Kidney epithelial cell (primary cell): Measurements from ENCODE around the gene DNAJC19. TPM values are rescaled to one million over a fixed set of nuclear protein-coding genes. Genes with fewer than 3 reads are reported as not detected.

Source experiments
- DNase-seq: peaks from one replicate; pipeline ENCODE4 v3.0.0-alpha.2; 2010; ENCODE audit warnings: low read depth
- H3K27me3 ChIP-seq: 2 replicates; pipeline ENCODE4 v1.6.0; 2011; ENCODE audit warnings: low read length; ENCODE audit not compliant: control insufficient read depth, insufficient read depth
- H3K36me3 ChIP-seq: 2 replicates; pipeline ENCODE4 v1.5.1; 2011; ENCODE audit warnings: low read length; ENCODE audit not compliant: control insufficient read depth, insufficient read depth
- H3K4me3 ChIP-seq: 2 replicates; pipeline ENCODE4 v1.5.1; 2011; ENCODE audit warnings: low read depth, mild to moderate bottlenecking, control low read depth, low read length
- CTCF ChIP-seq: IDR thresholded peaks from 2 replicates; pipeline ENCODE4 v1.5.1; 2011; ENCODE audit warnings: mild to moderate bottlenecking, moderate library complexity, low read length, control low read depth, inconsistent platforms; ENCODE audit not compliant: insufficient read depth, poor library complexity, severe bottlenecking
- total RNA-seq: library from RNA; depleted of rRNA; stranded (reverse); fragments of >200 nt; gene quantifications from 2 replicates; pipeline ENCODE4 v1.2.3, GENCODE V29; 2015

Gene DNAJC19
- total RNA-seq, 1 donor from 2014 or later: 25.4 TPM

- H3K27me3 ChIP-seq: no peaks in the 10 kb centered on the region
- H3K4me3 ChIP-seq: no peak overlapping the region
- no peak for TF ChIP-seq CTCF
- DNase-seq: no peak
- no peaks in the 10 kb centered on the region for H3K36me3 ChIP-seq
These were observed 12.0 kb downstream of the DNAJC19 start for GRCh38 chr3:180977498-180977897.

- H3K36me3 ChIP-seq: no peaks in the 10 kb centered on the region
- H3K27me3 ChIP-seq: no peaks in the 10 kb centered on the region
- TF ChIP-seq CTCF: no peak
These were observed 15.2 kb downstream of the DNAJC19 start for GRCh38 chr3:180974286-180974685.

GRCh38 chr3:180973543-180973942 lies 16.0 kb downstream of the DNAJC19 start:
- H3K27me3 ChIP-seq: no peaks in the 10 kb centered on the region
- DNase-seq: no peak
- no peak for TF ChIP-seq CTCF
- H3K36me3 ChIP-seq: no peaks in the 10 kb centered on the region
- no peak overlapping the region for H3K4me3 ChIP-seq

More at GRCh38 chr3:180974286-180974685, 15.2 kb downstream of the DNAJC19 start:
- no peak overlapping the region for H3K4me3 ChIP-seq
- DNase-seq: no peak

- DNase-seq: no peak
These were observed 18.6 kb downstream of the DNAJC19 start for GRCh38 chr3:180970931-180971330.

GRCh38 chr3:180962530-180962929 lies 27.0 kb downstream of the DNAJC19 start:
- no peak for TF ChIP-seq CTCF
- Histone ChIP-seq H3K4me3 (no peak overlapping the region), H3K36me3 (no peaks in the 10 kb centered on the region), H3K27me3 (no peaks in the 10 kb centered on the region)
- no peak for DNase-seq

More at GRCh38 chr3:180970931-180971330, 18.6 kb downstream of the DNAJC19 start:
- Histone ChIP-seq H3K36me3 (no peaks in the 10 kb centered on the region), H3K4me3 (no peak overlapping the region), H3K27me3 (no peaks in the 10 kb centered on the region)
- no peak for TF ChIP-seq CTCF

- no peak for DNase-seq
- H3K36me3 ChIP-seq: no peaks in the 10 kb centered on the region
- no peaks in the 10 kb centered on the region for H3K27me3 ChIP-seq
- no peak overlapping the region for H3K4me3 ChIP-seq
- no peak for TF ChIP-seq CTCF
These were observed 28.0 kb downstream of the DNAJC19 start for GRCh38 chr3:180961552-180961951.
